ENCODE results near the gene PGAM5.

DNA sequence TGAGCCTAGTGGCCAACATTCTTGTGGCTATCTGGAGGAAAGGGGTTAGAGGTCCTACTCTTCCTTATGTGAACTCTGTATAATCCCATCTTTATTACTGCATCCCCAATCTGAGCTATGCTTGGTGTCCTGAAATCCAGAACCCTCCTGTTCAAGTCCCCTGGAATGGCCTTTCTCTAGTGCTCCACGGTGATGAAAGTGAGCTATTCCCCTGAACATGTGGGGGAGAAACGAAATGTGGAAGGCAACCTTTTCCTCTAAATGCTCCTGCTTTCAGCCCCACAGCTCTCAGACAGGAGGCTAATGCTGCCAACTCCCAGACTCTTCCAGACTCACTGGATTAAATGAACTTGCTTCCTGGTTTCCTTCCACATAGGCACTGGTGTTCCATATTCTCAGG is 2.5 kb upstream of the PGAM5 start:
- TF ChIP-seq EZH2phosphoT487 (IDR thresholded peaks at IDR 0.05; ENCODE audit: low read depth, severe bottlenecking, unreplicated experiment) = no peak
- no peak for TF ChIP-seq CTCF (IDR thresholded peaks at IDR 0.05; ENCODE audit: poor library complexity)
- no peak for TF ChIP-seq EZH2 (IDR thresholded peaks at IDR 0.05; ENCODE audit: borderline replicate concordance)
